Testis (tissue), 3 donors: ENCODE results near the gene ACOX3. TPM values are rescaled to one million over a fixed set of nuclear protein-coding genes. Genes with fewer than 3 reads are reported as not detected.
A peak's percentile ranks its signal among the peaks of the same experiment; 100 is the strongest.
"Not testable (repeated sequence)": the region's sequence is repeated elsewhere in the genome, so short reads cannot be mapped to it uniquely, and the experiment has no call there.

Experiments used
- DNase-seq: peaks from one replicate; pipeline ENCODE4 v3.0.0-alpha.2; 2019
- H3K27ac ChIP-seq, 2 donors: fragments of 200-600 bp; sonication (generic); one replicate each; pipeline ENCODE4 v1.5.1; 2019
- H3K27me3 ChIP-seq: fragments of 200-600 bp; sonication (generic); one replicate; pipeline ENCODE4 v1.5.1; 2019
- H3K36me3 ChIP-seq: fragments of 200-600 bp; sonication (generic); one replicate; pipeline ENCODE4 v1.5.1; 2017; ENCODE audit warnings: low read depth; ENCODE audit errors: missing control alignments
- H3K4me1 ChIP-seq: fragments of 200-600 bp; sonication (generic); one replicate; pipeline ENCODE4 v1.5.1; 2019
- H3K4me3 ChIP-seq, 2 donors: fragments of 200-600 bp; sonication (generic); one replicate each; pipeline ENCODE4 v1.5.1; 2017 to 2019
- H3K9me3 ChIP-seq: fragments of 200-600 bp; sonication (generic); one replicate; pipeline ENCODE4 v1.5.1; 2017
- POLR2A ChIP-seq: fragments of 450-650 bp; IDR thresholded peaks from one replicate; pipeline ENCODE4 v1.6.1; 2017; ENCODE audit warnings: antibody characterized with exemption, mild to moderate bottlenecking, moderate library complexity
- WGBS, 2 donors: methylation state at CpG; one replicate each; pipeline ENCODE4 v1.1.5; 2018; 5-methylcytosine and 5-hydroxymethylcytosine counted together
- intact Hi-C: fragments of 100-400 bp; cut with DNase I; formaldehyde crosslinking; loops from one replicate; pipeline ENCODE4 v1.15.1; 2023; ENCODE audit warnings: low total_unique reads
- polyA plus RNA-seq: library from polyadenylated mRNA; stranded (reverse); fragments of 350-450 nt; fragmentation: Illumina TruSeq; extraction: RNeasy Lipid Tissue Mini Kit (QIAGEN cat#74804); gene quantifications from one replicate; pipeline ENCODE4 v1.2.3, GENCODE V29; 2014; ENCODE audit warnings: low read depth, low replicate concordance; ENCODE audit not compliant: insufficient read depth
- total RNA-seq, 2 donors: library from RNA; depleted of rRNA; stranded (reverse); fragments of >200 nt; gene quantifications; one replicate each; pipeline ENCODE4 v1.2.3, GENCODE V29; 2016
- TF ChIP-seq, protein P1 (sequence below), 3 experiments: fragments of 450-650 bp in 2 of 3; fragments of 200-600 bp in 1 of 3; sonication (generic) in 1 of 3; IDR thresholded peaks; one replicate each; pipeline ENCODE4 v1.5.1; 2016 to 2019; ENCODE audit warnings: antibody characterized with exemption in 3 of 3, mild to moderate bottlenecking in 2 of 3, moderate library complexity in 1 of 3

ACOX3 gene
- total and polyA plus RNA-seq, 3 donors from 2014 or later = 8.6 to 35.9 (median 29.8) TPM

DNA sequence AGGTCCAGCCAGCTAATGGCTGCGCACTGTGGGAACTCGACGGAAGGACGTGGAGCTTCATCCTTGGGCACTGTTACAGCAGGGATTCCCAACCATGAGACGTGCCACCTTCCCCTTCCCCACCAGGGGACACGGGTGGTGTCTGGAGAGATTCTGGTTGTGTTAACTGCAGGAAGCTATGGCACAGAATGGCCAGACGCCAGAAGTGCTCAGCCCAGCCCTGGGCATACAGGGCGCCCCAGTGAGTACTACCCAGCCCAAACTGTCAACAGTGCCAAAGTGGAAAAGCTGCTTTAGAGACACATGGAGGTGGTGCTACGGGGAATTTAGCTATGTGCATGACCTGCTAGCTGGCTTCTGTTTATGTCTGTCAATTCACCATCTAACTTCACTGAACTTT, 32.8 kb downstream of the ACOX3 start:
- Histone ChIP-seq H3K27ac (no peak overlapping the region), H3K4me1 (no peaks in the 10 kb centered on the region), H3K27me3 (no peaks in the 10 kb centered on the region), H3K36me3 (no peaks in the 10 kb centered on the region), H3K9me3 (no peaks in the 10 kb centered on the region), H3K4me3 (no peak overlapping the region)
- no peak for DNase-seq
- TF ChIP-seq, protein P1, sequence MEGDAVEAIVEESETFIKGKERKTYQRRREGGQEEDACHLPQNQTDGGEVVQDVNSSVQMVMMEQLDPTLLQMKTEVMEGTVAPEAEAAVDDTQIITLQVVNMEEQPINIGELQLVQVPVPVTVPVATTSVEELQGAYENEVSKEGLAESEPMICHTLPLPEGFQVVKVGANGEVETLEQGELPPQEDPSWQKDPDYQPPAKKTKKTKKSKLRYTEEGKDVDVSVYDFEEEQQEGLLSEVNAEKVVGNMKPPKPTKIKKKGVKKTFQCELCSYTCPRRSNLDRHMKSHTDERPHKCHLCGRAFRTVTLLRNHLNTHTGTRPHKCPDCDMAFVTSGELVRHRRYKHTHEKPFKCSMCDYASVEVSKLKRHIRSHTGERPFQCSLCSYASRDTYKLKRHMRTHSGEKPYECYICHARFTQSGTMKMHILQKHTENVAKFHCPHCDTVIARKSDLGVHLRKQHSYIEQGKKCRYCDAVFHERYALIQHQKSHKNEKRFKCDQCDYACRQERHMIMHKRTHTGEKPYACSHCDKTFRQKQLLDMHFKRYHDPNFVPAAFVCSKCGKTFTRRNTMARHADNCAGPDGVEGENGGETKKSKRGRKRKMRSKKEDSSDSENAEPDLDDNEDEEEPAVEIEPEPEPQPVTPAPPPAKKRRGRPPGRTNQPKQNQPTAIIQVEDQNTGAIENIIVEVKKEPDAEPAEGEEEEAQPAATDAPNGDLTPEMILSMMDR (IDR thresholded peaks at IDR 0.05) = no peak
- no peak for TF ChIP-seq POLR2A
- 92 to 93% methylated on average over 7 to 9 of the region's 9 CpGs for WGBS, 2 donors
- intact Hi-C loops = loop anchor here (5.0 kb wide), 1 partner anchor 165 kb away; no protein-coding TSS in a partner anchor

DNA sequence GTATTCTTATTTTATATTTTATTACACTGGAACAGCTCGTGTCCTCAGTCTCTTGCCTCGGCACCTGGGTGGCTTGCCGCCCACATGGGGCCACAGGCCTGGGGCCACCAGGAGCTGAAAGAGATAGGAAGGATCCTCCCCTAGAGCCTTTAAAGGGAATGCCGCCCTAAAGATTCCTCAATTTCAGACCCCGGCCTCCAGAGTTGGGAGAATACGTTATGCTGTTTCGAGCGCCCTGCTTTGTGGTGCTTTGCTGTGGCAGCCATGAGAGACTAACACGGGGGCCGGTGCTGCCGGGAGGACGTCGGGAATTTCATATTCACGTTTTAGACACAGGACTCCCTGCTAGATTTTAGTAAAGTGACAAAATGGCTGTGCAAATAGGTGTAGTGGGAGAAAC, 33.2 kb downstream of the ACOX3 start:
- intact Hi-C loops = loop anchor here (5.0 kb wide), 1 partner anchor 165 kb away; no protein-coding TSS in a partner anchor

DNA sequence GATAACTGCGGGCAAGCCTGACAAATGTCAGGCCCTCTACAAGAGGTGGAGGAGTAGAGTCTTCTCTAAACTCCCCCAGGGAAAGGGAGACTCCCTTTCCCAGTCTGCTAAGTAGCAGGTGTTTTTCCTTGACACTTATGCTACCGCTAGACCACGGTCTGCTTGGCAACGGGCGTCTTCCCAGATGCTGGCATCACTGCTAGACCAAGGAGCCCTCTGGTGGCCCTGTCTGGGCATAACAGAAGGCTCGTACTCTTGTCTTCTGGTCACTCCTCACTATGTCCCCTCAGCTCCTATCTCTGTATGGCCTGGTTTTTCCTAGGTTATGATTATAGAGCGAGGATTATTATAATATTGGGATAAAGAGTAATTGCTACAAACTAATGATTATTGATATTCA, 33.6 kb downstream of the ACOX3 start:
- DNase-seq = peak; percentile 88
- 66 to 77% methylated on average over 4 to 7 of the region's 7 CpGs for WGBS, 2 donors
- intact Hi-C loops = loop anchor here (5.0 kb wide), 1 partner anchor 165 kb away; no protein-coding TSS in a partner anchor
- TF ChIP-seq, protein P1 (IDR thresholded peaks at IDR 0.05) = peak; percentile 35 to 61 (median 50)
- not testable (repeated sequence) for H3K4me3 ChIP-seq, H3K4me1 ChIP-seq, H3K36me3 ChIP-seq, H3K9me3 ChIP-seq, H3K27me3 ChIP-seq, H3K27ac ChIP-seq

More for the DNA sequence above, 33.2 kb downstream of the ACOX3 start:
- Histone ChIP-seq H3K4me1 (no peaks in the 10 kb centered on the region), H3K36me3 (no peaks in the 10 kb centered on the region), H3K4me3 (no peak overlapping the region), H3K27me3 (no peaks in the 10 kb centered on the region), H3K9me3 (no peaks in the 10 kb centered on the region), H3K27ac (no peak overlapping the region)
- WGBS, 2 donors = 96 to 98% methylated on average over 14 of the region's 14 CpGs
- no peak for DNase-seq
- no peak for TF ChIP-seq POLR2A
- TF ChIP-seq, protein P1 (IDR thresholded peaks at IDR 0.05) = peak in 1 of 3 experiments; percentile 1

DNA sequence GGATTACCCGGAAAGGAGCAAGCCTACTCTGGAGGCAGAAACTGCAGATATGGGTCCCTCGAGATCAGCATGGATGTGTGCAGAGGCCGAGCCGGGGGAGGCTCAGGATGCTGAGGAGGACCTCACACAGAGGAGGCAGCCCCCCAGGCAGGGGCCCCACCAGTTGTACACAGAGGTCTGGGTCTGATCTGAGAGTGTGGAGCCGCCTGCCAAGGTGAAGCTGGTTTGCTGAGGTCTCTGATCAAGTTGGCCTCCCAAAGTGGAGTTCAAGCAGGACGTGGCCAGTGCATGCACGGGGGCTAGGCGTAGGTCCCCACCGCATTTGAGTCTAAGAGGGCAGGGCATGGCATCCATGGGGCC, 35.0 kb downstream of the ACOX3 start:
- intact Hi-C loops = loop anchor here (5.0 kb wide), 1 partner anchor 163 kb away; no protein-coding TSS in a partner anchor
- H3K27ac ChIP-seq = no peak overlapping the region

More for the DNA sequence above, 35.0 kb downstream of the ACOX3 start:
- 85 to 94% methylated on average over 3 to 9 of the region's 9 CpGs for WGBS, 2 donors
- TF ChIP-seq, protein P1 (IDR thresholded peaks at IDR 0.05) = no peak
- no peak for TF ChIP-seq POLR2A
- Histone ChIP-seq H3K4me1 (no peaks in the 10 kb centered on the region), H3K36me3 (no peaks in the 10 kb centered on the region), H3K4me3 (no peak overlapping the region), H3K9me3 (no peaks in the 10 kb centered on the region), H3K27me3 (no peaks in the 10 kb centered on the region)
- DNase-seq = no peak
